C4-2B (cell line): Measurements from ENCODE around the gene TLDC2.

Experiments
- CTCF ChIP-seq: fragments of 450-650 bp; conservative IDR thresholded peaks from 2 replicates; pipeline ENCODE4 v1.5.1; 2017; ENCODE audit warnings: mild to moderate bottlenecking
- ZFX ChIP-seq: fragments of 450-650 bp; IDR thresholded peaks from 2 replicates; pipeline ENCODE4 v1.6.1; 2017

DNA sequence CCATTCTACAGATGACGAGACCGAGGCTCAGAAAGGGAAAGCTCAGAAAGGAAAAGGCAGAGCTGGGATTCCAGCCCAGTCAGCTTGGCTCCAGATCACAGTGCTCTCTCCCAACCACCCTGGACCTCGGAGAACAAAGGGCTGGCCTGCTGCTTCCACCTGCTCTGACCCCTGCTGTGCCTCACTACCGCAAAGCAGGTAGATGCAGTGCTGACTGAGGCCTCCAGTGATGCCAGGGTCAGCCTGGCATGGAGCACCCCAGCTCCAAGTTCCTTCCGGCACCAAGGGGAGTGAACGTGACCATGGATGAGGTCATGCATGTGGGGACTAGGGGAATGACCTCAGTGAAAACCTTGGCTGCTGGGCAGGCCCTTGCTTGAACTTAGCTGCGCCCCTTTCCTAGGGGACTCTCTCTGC lies 20.7 kb upstream of the TLDC2 start:
- TF ChIP-seq CTCF = no peak
- TF ChIP-seq ZFX = no peak
